PC-3 (cell line): Measurements from ENCODE around the gene ARL2BP. TPM values are rescaled to one million over a fixed set of nuclear protein-coding genes. Genes with fewer than 3 reads are reported as not detected.

Experiments used
- ATAC-seq: fragments of 200-7000 bp; cut with Tn5 transposase; 2 replicates; pipeline ENCODE4 v1.9.1; 2020; ENCODE audit warnings: mild to moderate bottlenecking, moderate library complexity
- BruUV-seq: library from RNA; stranded (reverse); fragments of 400-500 nt; replicated peaks from 2 replicates; lab custom pipeline; 2021; lab: Mats Ljungman, UMichigan
- CTCF ChIA-PET: fragments of 300-600 bp; sonication (Branson Sonifier 250); formaldehyde crosslinking; loops from one replicate; lab custom pipeline; 2022; ENCODE audit warnings: antibody characterized with exemption; lab: Charles Lee
- POLR2A ChIA-PET: fragments of 300-600 bp; sonication (Branson Sonifier 250); formaldehyde crosslinking; loops from one replicate; lab custom pipeline; 2022; ENCODE audit warnings: antibody characterized with exemption; ENCODE audit not compliant: unreplicated experiment; lab: Charles Lee
- DNase-seq: peaks from one replicate; pipeline ENCODE4 v3.0.0-alpha.2; 2015
- H2AFZ ChIP-seq: fragments of 300-600 bp; sonication (generic); 2 replicates; pipeline ENCODE4 v1.6.0; 2016; ENCODE audit warnings: antibody characterized with exemption, low read length
- H3F3A ChIP-seq: fragments of 300-600 bp; sonication (generic); one replicate; pipeline ENCODE4 v1.6.0; 2017; ENCODE audit warnings: antibody characterized with exemption, low read length, control low read depth, mild to moderate bottlenecking; ENCODE audit not compliant: unreplicated experiment
- H3K27ac ChIP-seq: fragments of 300-600 bp; sonication (generic); 2 replicates; pipeline ENCODE4 v1.5.1; 2016; ENCODE audit warnings: mild to moderate bottlenecking, low read length
- H3K27me3 ChIP-seq: fragments of 300-600 bp; sonication (generic); 2 replicates; pipeline ENCODE4 v1.6.1; 2016; ENCODE audit warnings: low read length, mixed read lengths
- H3K36me3 ChIP-seq: fragments of 300-600 bp; sonication (generic); 2 replicates; pipeline ENCODE4 v1.6.1; 2016; ENCODE audit warnings: low read depth, mixed run types, low read length, mixed read lengths
- H3K4me1 ChIP-seq: fragments of 300-600 bp; sonication (generic); 2 replicates; pipeline ENCODE4 v1.5.1; 2016; ENCODE audit warnings: low read length; ENCODE audit not compliant: insufficient read depth
- H3K4me2 ChIP-seq: fragments of 300-600 bp; sonication (generic); 2 replicates; pipeline ENCODE4 v1.6.0; 2016; ENCODE audit warnings: low read length
- H3K4me3 ChIP-seq: fragments of 300-600 bp; sonication (generic); 2 replicates; pipeline ENCODE4 v1.5.1; 2016; ENCODE audit warnings: mild to moderate bottlenecking, low read length, mixed read lengths
- H3K79me2 ChIP-seq: fragments of 300-600 bp; sonication (generic); 2 replicates; pipeline ENCODE4 v1.6.1; 2017; ENCODE audit warnings: low read length, mixed read lengths
- H3K9ac ChIP-seq: fragments of 300-600 bp; sonication (generic); 2 replicates; pipeline ENCODE4 v1.6.0; 2016; ENCODE audit warnings: mild to moderate bottlenecking, low read length
- H3K9me2 ChIP-seq: fragments of 300-600 bp; sonication (generic); replicated peaks from 2 replicates; pipeline ENCODE4 v1.6.1; 2016; ENCODE audit warnings: mixed run types, low read length, mixed read lengths
- H3K9me3 ChIP-seq: fragments of 300-600 bp; sonication (generic); 2 replicates; pipeline ENCODE4 v1.6.1; 2016; ENCODE audit warnings: low read length, mixed read lengths
- H4K20me1 ChIP-seq: fragments of 300-600 bp; sonication (generic); 2 replicates; pipeline ENCODE4 v1.6.1; 2016; ENCODE audit warnings: low read length, mixed read lengths
- CTCF ChIP-seq: fragments of 300-600 bp; sonication (generic); conservative IDR thresholded peaks from 2 replicates; pipeline ENCODE4 v1.5.1; 2017; ENCODE audit warnings: antibody characterized with exemption, low read depth, mild to moderate bottlenecking, low read length
- EZH2 ChIP-seq: fragments of 300-600 bp; sonication (generic); IDR thresholded peaks from one replicate; pipeline ENCODE4 v1.6.1; 2017; ENCODE audit warnings: antibody characterized with exemption, mild to moderate bottlenecking, low read length; ENCODE audit not compliant: unreplicated experiment
- EZH2phosphoT487 ChIP-seq: fragments of 300-600 bp; sonication (generic); IDR thresholded peaks from 2 replicates; pipeline ENCODE4 v1.6.1; 2018; ENCODE audit warnings: mild to moderate bottlenecking, antibody characterized with exemption, low read length, borderline replicate concordance
- intact Hi-C: fragments of 100-400 bp; cut with micrococcal nuclease; formaldehyde crosslinking; loops from 2 replicates; pipeline ENCODE4 v1.9.0; 2023
- total RNA-seq: library from RNA; depleted of rRNA; stranded (reverse); fragments of >200 nt; gene quantifications from 2 replicates; pipeline ENCODE4 v1.2.3, GENCODE V29; 2014

Gene ARL2BP
- total RNA-seq, 1 experiment from 2014 or later, result 38.4 TPM

GRCh38 chr16:57285379-57285778 lies 40.3 kb downstream of the ARL2BP start:
- ATAC-seq, result no peak
- TF ChIP-seq CTCF (no peak), EZH2 (no peak), EZH2phosphoT487 (no peak)
- Histone ChIP-seq H3K4me3 (no peak overlapping the region), H3K4me2 (no peak overlapping the region), H3K27me3 (no peaks in the 10 kb centered on the region), H3K9me2 (no peaks in the 10 kb centered on the region), H3K79me2 (no peaks in the 10 kb centered on the region), H3K27ac (no peak overlapping the region), H3K9me3 (no peaks in the 10 kb centered on the region), H4K20me1 (no peaks in the 10 kb centered on the region), H2AFZ (no peak overlapping the region), H3K4me1 (peaks cover 3% of the 10 kb centered on the region), H3K9ac (no peak overlapping the region), H3K36me3 (no peaks in the 10 kb centered on the region), H3F3A (no peaks in the 10 kb centered on the region)
- no peak for DNase-seq
- intact Hi-C loops, result no loop called here
- CTCF ChIA-PET, result no interaction called here
- POLR2A ChIA-PET, result no interaction called here
- BruUV-seq, result no TSS peak

GRCh38 chr16:57289391-57290257 lies 44.6 kb downstream of the ARL2BP start:
- Histone ChIP-seq H3K27me3 (no peaks in the 10 kb centered on the region), H3K4me1 (peaks cover 6% of the 10 kb centered on the region), H3K9me2 (no peaks in the 10 kb centered on the region), H3K4me2 (no peak overlapping the region), H3K9me3 (no peaks in the 10 kb centered on the region), H3K4me3 (no peak overlapping the region), H3K27ac (no peak overlapping the region), H2AFZ (no peak overlapping the region), H3K79me2 (no peaks in the 10 kb centered on the region), H4K20me1 (no peaks in the 10 kb centered on the region), H3K9ac (no peak overlapping the region), H3F3A (no peaks in the 10 kb centered on the region), H3K36me3 (no peaks in the 10 kb centered on the region)
- DNase-seq (no peak), ATAC-seq (no peak)
- TF ChIP-seq EZH2phosphoT487 (no peak), CTCF (no peak), EZH2 (no peak)
- intact Hi-C loops, result no loop called here
- ChIA-PET CTCF (no interaction called here), POLR2A (no interaction called here)
- BruUV-seq, result no TSS peak

- ATAC-seq (no peak), DNase-seq (no peak)
- Histone ChIP-seq H3K4me3 (no peak overlapping the region), H3K9me3 (no peaks in the 10 kb centered on the region), H3K79me2 (no peaks in the 10 kb centered on the region), H3K36me3 (no peaks in the 10 kb centered on the region), H4K20me1 (no peaks in the 10 kb centered on the region), H3K4me1 (peaks cover 7% of the 10 kb centered on the region), H3F3A (no peaks in the 10 kb centered on the region), H3K9me2 (no peaks in the 10 kb centered on the region), H3K27me3 (no peaks in the 10 kb centered on the region), H3K9ac (no peak overlapping the region), H2AFZ (no peak overlapping the region), H3K4me2 (no peak overlapping the region), H3K27ac (no peak overlapping the region)
- no TSS peak for BruUV-seq
- TF ChIP-seq CTCF, result no peak
- intact Hi-C loops, result no loop called here
- ChIA-PET CTCF (no interaction called here), POLR2A (no interaction called here)
Observed at GRCh38 chr16:57297856-57298255, 52.8 kb downstream of the ARL2BP start.
